Mucosa of descending colon (tissue), 3 donors: ENCODE measurements around the gene RING1. TPM values are rescaled to one million over a fixed set of nuclear protein-coding genes. Genes with fewer than 3 reads are reported as not detected.

Source experiments
- ATAC-seq: fragments of 200-7000 bp; cut with Tn5 transposase; one replicate; pipeline ENCODE4 v1.9.1; 2020; ENCODE audit warnings: mild to moderate bottlenecking, moderate library complexity
- DNase-seq, 3 donors: peaks; one replicate each; pipeline ENCODE4 v3.0.0-alpha.2; 2020
- H3K36me3 ChIP-seq: fragments of 200-600 bp; one replicate; pipeline ENCODE4 v1.8.0; 2021; ENCODE audit warnings: low read depth, mild to moderate bottlenecking
- H3K4me1 ChIP-seq: fragments of 200-600 bp; one replicate; pipeline ENCODE4 v1.8.0; 2021; ENCODE audit warnings: low read depth, mild to moderate bottlenecking
- H3K4me3 ChIP-seq: fragments of 200-600 bp; one replicate; pipeline ENCODE4 v1.8.0; 2021; ENCODE audit warnings: mild to moderate bottlenecking
- H3K9me3 ChIP-seq: fragments of 200-600 bp; one replicate; pipeline ENCODE4 v1.8.0; 2021; ENCODE audit warnings: mild to moderate bottlenecking
- intact Hi-C, 2 donors: fragments of 100-400 bp; cut with DNase I in 1 of 2; cut with micrococcal nuclease in 1 of 2; formaldehyde crosslinking; loops; one replicate each; pipeline versions ENCODE4 v1.11.0 to v1.11.1; 2022; cut with DNase I, micrococcal nuclease
- total RNA-seq, 3 donors: library from RNA; stranded (reverse); fragmentation: NEBNext Ultra II Directional in 2 of 3; extraction: Animal tissue kit (Norgen Biotek cat#: 25700) in 2 of 3; gene quantifications; one replicate each; pipeline versions ENCODE4 v1.2.1 to v1.2.4, GENCODE V29; 2021 to 2023
- TF ChIP-seq, protein P1 (sequence below): fragments of 200-600 bp; IDR thresholded peaks from one replicate; pipeline ENCODE4 v1.8.0; 2022; ENCODE audit warnings: antibody characterized with exemption, mild to moderate bottlenecking
- donor health status: DM: no; HTN: no; CAD: no; lungs with moderate emphysema.
- donor health status: DM: no; HTN: no; CAD: no.
- donor health status: DM: no; HTN: yes; CAD: no.

Gene RING1
- total RNA-seq, 3 donors from 2014 or later = 28.4 to 45.1 (median 30.3) TPM

DNA sequence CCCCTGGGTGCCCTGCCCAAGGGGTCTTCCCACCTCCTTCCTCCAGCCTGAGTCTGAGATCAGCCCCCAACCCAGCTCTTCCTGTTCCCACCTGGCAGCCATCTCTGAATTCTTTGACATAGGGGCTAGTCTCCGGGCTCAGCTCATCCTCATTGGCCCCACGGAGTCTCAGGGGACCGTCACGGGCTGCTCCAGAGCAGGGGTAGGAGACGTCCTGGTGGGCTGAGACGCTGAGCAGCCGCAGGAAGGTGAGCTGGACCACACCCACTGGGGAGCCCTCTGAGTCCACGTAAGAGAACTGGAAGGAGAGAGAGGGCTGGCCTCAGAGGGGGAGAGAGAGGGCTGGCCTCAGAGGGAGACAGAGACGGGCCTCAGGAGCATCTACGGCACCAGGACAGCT lies 44.1 kb upstream of the RING1 start:
- ATAC-seq = no peak
- DNase-seq = no peak
- H3K4me1 ChIP-seq = peaks cover 18% of the 10 kb centered on the region
- TF ChIP-seq, protein P1, sequence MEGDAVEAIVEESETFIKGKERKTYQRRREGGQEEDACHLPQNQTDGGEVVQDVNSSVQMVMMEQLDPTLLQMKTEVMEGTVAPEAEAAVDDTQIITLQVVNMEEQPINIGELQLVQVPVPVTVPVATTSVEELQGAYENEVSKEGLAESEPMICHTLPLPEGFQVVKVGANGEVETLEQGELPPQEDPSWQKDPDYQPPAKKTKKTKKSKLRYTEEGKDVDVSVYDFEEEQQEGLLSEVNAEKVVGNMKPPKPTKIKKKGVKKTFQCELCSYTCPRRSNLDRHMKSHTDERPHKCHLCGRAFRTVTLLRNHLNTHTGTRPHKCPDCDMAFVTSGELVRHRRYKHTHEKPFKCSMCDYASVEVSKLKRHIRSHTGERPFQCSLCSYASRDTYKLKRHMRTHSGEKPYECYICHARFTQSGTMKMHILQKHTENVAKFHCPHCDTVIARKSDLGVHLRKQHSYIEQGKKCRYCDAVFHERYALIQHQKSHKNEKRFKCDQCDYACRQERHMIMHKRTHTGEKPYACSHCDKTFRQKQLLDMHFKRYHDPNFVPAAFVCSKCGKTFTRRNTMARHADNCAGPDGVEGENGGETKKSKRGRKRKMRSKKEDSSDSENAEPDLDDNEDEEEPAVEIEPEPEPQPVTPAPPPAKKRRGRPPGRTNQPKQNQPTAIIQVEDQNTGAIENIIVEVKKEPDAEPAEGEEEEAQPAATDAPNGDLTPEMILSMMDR = no peak
- H3K4me3 ChIP-seq = no peak overlapping the region
- H3K9me3 ChIP-seq = no peaks in the 10 kb centered on the region
- no peaks in the 10 kb centered on the region for H3K36me3 ChIP-seq
- intact Hi-C loops = no loop called here

GRCh38 chr6:33164665-33165373 lies 43.5 kb upstream of the RING1 start:
- no peak overlapping the region for H3K4me3 ChIP-seq
- TF ChIP-seq, protein P1 = no peak
- no peak for ATAC-seq
- no peaks in the 10 kb centered on the region for H3K36me3 ChIP-seq
- intact Hi-C loops = no loop called here
- H3K4me1 ChIP-seq = peaks cover 18% of the 10 kb centered on the region
- DNase-seq = no peak
- no peaks in the 10 kb centered on the region for H3K9me3 ChIP-seq

DNA sequence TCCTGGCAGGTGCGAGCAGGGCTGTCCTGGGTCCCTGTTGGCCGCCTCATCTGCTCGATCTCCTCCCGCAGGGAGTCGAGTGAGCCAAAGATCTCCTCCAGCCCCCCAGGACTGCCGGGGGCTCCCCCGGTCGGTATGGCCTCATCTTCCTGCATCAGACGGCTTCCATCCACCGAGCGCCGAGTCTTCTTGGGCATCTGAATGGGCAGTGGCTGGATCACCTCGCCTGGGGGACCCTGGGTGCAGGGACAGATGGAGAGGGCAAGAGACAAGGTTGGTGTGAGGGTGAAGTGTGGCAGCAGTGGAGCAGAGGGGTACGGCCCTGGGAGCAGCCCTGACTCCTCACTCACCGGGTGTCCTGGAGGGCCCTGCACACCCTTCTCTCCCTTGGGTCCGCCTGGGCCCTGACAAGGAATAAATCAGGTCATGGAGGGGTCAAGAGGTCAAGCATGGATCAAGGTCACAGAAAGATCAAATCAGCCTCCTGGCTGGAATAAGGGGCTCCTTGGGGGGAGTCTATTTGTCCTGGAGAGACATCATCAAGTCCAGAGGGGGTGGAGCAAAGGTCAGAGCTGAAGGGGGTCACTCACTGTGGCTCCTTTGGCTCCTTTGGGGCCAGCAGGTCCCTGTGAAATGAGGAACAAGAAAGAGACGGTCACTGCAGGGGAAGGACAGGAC lies 42.6 kb upstream of the RING1 start:
- no peaks in the 10 kb centered on the region for H3K9me3 ChIP-seq
- intact Hi-C loops = no loop called here
- H3K36me3 ChIP-seq = no peaks in the 10 kb centered on the region
- TF ChIP-seq, protein P1 = no peak
- no peak for DNase-seq
- no peak for ATAC-seq
- H3K4me1 ChIP-seq = peaks cover 14% of the 10 kb centered on the region
- no peak overlapping the region for H3K4me3 ChIP-seq

DNA sequence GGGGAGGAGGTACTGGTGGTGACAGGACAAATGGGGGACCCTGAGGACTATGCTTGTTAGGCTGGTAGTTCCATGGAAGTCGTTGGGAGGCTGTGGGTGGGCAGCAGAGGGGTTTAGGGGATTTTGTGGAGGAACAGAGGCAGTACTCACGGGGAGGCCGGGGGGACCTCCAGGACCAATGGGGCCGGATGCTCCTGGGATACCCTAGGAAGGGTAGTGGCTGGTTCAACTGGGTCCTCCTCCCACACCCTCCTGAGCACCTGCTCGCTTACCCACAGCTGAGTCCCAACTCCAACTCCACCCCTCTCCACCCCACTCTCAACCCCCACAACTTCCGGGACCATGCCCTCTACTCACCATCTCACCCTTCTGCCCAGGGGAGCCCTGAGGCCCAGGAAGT lies 41.9 kb upstream of the RING1 start:
- Histone ChIP-seq H3K9me3 (no peaks in the 10 kb centered on the region), H3K36me3 (no peaks in the 10 kb centered on the region), H3K4me3 (no peak overlapping the region), H3K4me1 (peaks cover 8% of the 10 kb centered on the region)
- ATAC-seq (no peak), DNase-seq (no peak)
- TF ChIP-seq, protein P1 = no peak
- intact Hi-C loops = no loop called here

DNA sequence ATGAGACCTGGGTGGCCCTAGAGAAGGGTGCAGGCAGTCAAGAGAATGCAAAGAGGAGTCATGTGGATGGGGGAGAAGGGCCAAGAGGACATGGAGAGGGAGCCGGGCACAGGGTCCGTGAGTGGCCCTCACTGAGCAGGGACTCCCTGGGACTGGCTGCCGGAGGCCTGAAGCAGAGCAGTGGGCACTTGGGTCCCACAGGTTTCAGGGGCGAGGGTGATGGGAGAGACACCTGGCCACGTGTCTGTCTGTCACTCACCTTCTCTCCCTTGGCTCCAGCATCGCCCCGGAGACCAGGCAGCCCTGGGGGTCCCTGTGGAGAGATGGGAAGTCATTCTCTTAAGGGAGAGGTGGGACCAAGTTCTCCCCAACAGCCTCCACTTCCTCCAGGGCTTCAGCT lies 41.5 kb upstream of the RING1 start:
- no peaks in the 10 kb centered on the region for H3K9me3 ChIP-seq
- H3K4me3 ChIP-seq = no peak overlapping the region
- no peaks in the 10 kb centered on the region for H3K36me3 ChIP-seq
- intact Hi-C loops = no loop called here
- peaks cover 5% of the 10 kb centered on the region for H3K4me1 ChIP-seq
- ATAC-seq (no peak), DNase-seq (no peak)
- TF ChIP-seq, protein P1 = no peak
